Measurements from ENCODE around the gene KDR. TPM values are rescaled to one million over a fixed set of nuclear protein-coding genes. Genes with fewer than 3 reads are reported as not detected.

The KDR gene
- total RNA-seq, 2 donors from 2014 or later: 2.1 to 14.9 TPM

DNA sequence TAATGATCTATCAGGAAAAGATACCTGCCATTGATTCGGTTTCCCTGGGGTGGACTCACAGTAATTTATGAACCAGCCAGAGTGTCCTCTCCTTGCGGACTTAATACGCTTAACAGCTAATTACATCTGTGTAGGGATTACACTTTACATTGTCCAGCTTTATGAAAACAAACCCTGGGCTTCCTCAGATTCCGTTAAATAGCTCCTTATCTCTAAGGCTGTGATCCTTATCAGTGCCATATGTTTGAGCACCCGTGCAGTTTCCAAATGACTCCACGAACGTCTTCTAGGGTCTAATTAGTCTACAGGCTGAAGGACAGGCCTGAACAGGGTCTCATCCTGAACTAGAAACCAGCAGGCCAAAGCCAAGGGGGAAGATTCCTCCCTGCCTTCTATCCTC, 56.9 kb downstream of the KDR start:
- Mint-ChIP-seq H3K4me1 (peaks cover 14% of the 10 kb centered on the region), H3K36me3 (ENCODE audit: low read depth) (no peaks in the 10 kb centered on the region), H3K27ac (no peak overlapping the region), H3K4me3 (no peak overlapping the region), H3K9me3 (no peaks in the 10 kb centered on the region), H3K27me3 (ENCODE audit: insufficient read depth) (no peaks in the 10 kb centered on the region)
- Histone ChIP-seq H3K9me3 (ENCODE audit: control insufficient read depth, low read length) (no peaks in the 10 kb centered on the region), H3K36me3 (ENCODE audit: control insufficient read depth, insufficient read depth, low read length) (no peaks in the 10 kb centered on the region), H3K4me3 (ENCODE audit: low read length) (no peak overlapping the region), H3K27me3 (ENCODE audit: control insufficient read depth, insufficient read depth, low read length, poor library complexity, severe bottlenecking) (no peaks in the 10 kb centered on the region), H3K4me1 (ENCODE audit: control insufficient read depth, insufficient read depth, low read length) (peaks cover under 1% of the 10 kb centered on the region), H3K9ac (ENCODE audit: extremely low read depth, low read length, poor library complexity, severe bottlenecking) (no peak overlapping the region), H3K27ac (ENCODE audit: low read depth, low read length) (no peak overlapping the region)
- TF ChIP-seq CTCF (conservative IDR thresholded peaks at IDR 0.05): no peak
- no peak for DNase-seq
- 90 to 91% methylated on average over 7 of the region's 7 CpGs for WGBS, 2 experiments (ENCODE audit: insufficient coverage in 1 of 2, insufficient read length in 1 of 2)

GRCh38 chr4:55066018-55066417, 59.4 kb downstream of the KDR start:
- no peak overlapping the region for H3K27ac ChIP-seq (ENCODE audit: low read depth, low read length)
- peaks cover 4% of the 10 kb centered on the region for H3K9me3 Mint-ChIP-seq
- peaks cover 14% of the 10 kb centered on the region for H3K4me1 Mint-ChIP-seq
- H3K4me3 ChIP-seq (ENCODE audit: low read length): no peak overlapping the region
- no peaks in the 10 kb centered on the region for H3K36me3 Mint-ChIP-seq (ENCODE audit: low read depth)
- H3K36me3 ChIP-seq (ENCODE audit: control insufficient read depth, insufficient read depth, low read length): no peaks in the 10 kb centered on the region
- no peaks in the 10 kb centered on the region for H3K9me3 ChIP-seq (ENCODE audit: control insufficient read depth, low read length)
- no peak for DNase-seq
- no peaks in the 10 kb centered on the region for H3K4me1 ChIP-seq (ENCODE audit: control insufficient read depth, insufficient read depth, low read length)
- WGBS, 2 experiments (ENCODE audit: insufficient coverage in 1 of 2, insufficient read length in 1 of 2): 90 to 94% methylated on average over 4 to 6 of the region's 6 CpGs
- no peaks in the 10 kb centered on the region for H3K27me3 ChIP-seq (ENCODE audit: control insufficient read depth, insufficient read depth, low read length, poor library complexity, severe bottlenecking)
- H3K9ac ChIP-seq (ENCODE audit: extremely low read depth, low read length, poor library complexity, severe bottlenecking): no peak overlapping the region
- no peak overlapping the region for H3K4me3 Mint-ChIP-seq
- no peak overlapping the region for H3K27ac Mint-ChIP-seq
- H3K27me3 Mint-ChIP-seq (ENCODE audit: insufficient read depth): no peaks in the 10 kb centered on the region
- TF ChIP-seq CTCF (conservative IDR thresholded peaks at IDR 0.05): no peak

GRCh38 chr4:55055529-55055928, 69.9 kb downstream of the KDR start:
- no peak overlapping the region for H3K27ac Mint-ChIP-seq
- no peak overlapping the region for H3K4me3 Mint-ChIP-seq
- 85 to 91% methylated on average over 3 to 4 of the region's 4 CpGs for WGBS, 2 experiments (ENCODE audit: insufficient coverage in 1 of 2, insufficient read length in 1 of 2)
- H3K27me3 ChIP-seq (ENCODE audit: control insufficient read depth, insufficient read depth, low read length, poor library complexity, severe bottlenecking): no peaks in the 10 kb centered on the region
- H3K9ac ChIP-seq (ENCODE audit: extremely low read depth, low read length, poor library complexity, severe bottlenecking): no peak overlapping the region
- no peaks in the 10 kb centered on the region for H3K4me1 Mint-ChIP-seq
- no peak overlapping the region for H3K4me3 ChIP-seq (ENCODE audit: low read length)
- TF ChIP-seq CTCF (conservative IDR thresholded peaks at IDR 0.05): no peak
- DNase-seq: no peak
- H3K36me3 ChIP-seq (ENCODE audit: control insufficient read depth, insufficient read depth, low read length): no peaks in the 10 kb centered on the region
- H3K9me3 ChIP-seq (ENCODE audit: control insufficient read depth, low read length): peaks cover 14% of the 10 kb centered on the region
- no peaks in the 10 kb centered on the region for H3K4me1 ChIP-seq (ENCODE audit: control insufficient read depth, insufficient read depth, low read length)
- H3K36me3 Mint-ChIP-seq (ENCODE audit: low read depth): no peaks in the 10 kb centered on the region
- H3K27ac ChIP-seq (ENCODE audit: low read depth, low read length): no peak overlapping the region
- peaks cover 4% of the 10 kb centered on the region for H3K9me3 Mint-ChIP-seq
- no peaks in the 10 kb centered on the region for H3K27me3 Mint-ChIP-seq (ENCODE audit: insufficient read depth)
